Hematopoietic multipotent progenitor cell treated with erythropoietin and hydrocortisone succinate and interleukin-3 and kit ligand, for 15 days (in vitro differentiated cells): ENCODE results near the gene TRIM26.
"Not testable (repeated sequence)": the region's sequence is repeated elsewhere in the genome, so short reads cannot be mapped to it uniquely, and the experiment has no call there.

Experiments used
- DNase-seq: peaks from one replicate; pipeline ENCODE4 v3.0.0-alpha.2; 2015; ENCODE audit warnings: low spot score

TRIM26 gene

DNA sequence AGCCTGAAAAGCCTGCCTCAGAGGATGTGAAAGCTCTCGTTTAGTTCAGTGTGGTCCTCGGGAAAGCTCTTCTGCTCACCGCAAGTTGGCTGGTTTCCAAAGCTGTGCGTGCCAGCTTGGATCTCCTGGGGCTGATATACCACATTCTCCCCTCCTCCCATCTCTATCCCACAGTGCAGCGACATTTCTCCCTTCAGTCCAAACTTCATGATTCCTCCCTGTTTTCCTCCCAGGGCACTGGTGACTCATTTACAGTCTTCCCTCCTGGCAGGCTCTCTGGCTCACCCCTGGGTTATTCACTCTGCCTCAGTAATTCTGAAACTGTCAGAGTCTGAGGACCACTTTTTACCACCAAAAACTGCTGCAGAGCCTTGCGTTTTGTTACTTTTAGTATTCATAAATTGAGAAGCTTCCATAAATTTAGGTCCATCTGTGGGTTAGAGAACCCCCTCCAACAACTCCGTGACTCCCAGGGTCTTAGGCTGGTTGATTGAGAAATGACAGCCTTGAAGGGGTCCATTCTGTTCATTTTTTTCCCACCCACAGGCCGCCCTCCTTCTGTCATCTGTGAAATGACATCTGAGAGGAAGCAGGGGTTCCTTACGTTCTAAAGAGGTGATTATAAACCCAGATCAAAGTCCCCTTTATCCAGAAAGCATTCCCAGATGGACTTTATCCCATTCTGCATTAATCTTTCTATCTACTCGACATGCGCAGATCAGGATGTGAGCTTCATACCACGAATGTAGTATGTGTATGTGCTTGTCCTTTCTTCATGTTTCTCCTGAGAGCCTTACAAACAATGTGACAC lies 58.3 kb downstream of the TRIM26 start:
- no peak for DNase-seq

DNA sequence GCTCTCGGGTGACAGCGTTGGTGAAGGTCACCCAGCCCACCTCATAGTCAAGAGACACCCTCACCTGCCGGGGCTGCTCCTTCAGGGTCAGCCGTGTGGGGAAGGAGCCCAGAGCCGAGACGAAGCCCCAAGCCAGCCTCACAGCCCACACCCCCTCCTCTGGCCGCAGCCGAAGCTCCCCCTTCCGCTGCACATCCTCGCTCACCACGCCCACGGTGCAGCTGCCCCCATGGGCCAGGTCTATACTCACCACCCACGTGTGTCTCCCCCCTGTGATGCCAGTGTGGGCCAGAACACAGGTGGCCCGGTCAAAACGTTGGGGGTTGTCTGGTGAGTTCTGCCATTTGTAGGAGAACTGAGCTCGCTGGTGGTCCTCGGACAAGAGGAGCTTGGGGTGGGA lies 59.1 kb downstream of the TRIM26 start:
- no peak for DNase-seq

GRCh38 chr6:30152910-30153610 lies 60.1 kb downstream of the TRIM26 start:
- no peak for DNase-seq

DNA sequence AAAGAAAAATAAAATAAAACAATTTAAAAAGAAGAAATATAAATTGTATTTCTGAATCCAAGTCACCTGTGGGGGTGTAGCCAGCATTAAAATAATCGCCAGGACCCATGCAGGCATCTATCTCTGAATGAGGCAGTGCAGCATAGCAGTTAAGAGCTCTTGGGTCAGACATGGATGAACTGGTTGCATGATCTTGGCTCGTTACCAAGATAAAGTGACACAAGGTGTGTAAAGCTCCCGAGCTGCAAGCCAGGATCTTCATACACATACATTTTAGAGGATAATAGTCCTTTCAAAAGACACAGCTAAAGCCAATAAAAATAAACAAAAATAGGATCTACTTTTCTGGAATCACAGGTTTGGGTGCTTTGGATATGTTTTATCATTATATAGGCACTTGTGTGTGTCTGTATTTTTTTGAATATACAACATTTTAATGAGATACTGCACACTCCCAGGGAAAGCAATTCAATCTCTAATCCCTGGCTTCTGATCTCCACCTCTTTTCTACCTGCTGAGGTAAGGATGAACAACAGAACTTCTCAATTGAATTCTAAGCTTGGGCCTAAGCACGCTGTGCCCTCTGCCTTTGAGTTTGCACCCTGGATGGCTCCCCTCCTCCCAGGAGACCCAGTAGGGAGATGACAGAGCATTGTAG lies 61.1 kb downstream of the TRIM26 start:
- peak; percentile 84 for DNase-seq

GRCh38 chr6:30151580-30151979 lies 61.6 kb downstream of the TRIM26 start:
- DNase-seq, result peak; percentile 68

GRCh38 chr6:30150671-30151395 lies 62.4 kb downstream of the TRIM26 start:
- peak; percentile 23 for DNase-seq

- DNase-seq, result no peak
Measured at GRCh38 chr6:30149858-30150550, 63.2 kb downstream of the TRIM26 start.

GRCh38 chr6:30149234-30149633 lies 64.0 kb downstream of the TRIM26 start:
- peak; percentile 57 for DNase-seq

GRCh38 chr6:30147096-30147495 lies 66.1 kb downstream of the TRIM26 start:
- peak; percentile 22 for DNase-seq

- no peak for DNase-seq
Measured at GRCh38 chr6:30145818-30146217, 67.4 kb downstream of the TRIM26 start.

- DNase-seq, result no peak
Measured at GRCh38 chr6:30144811-30145210, 68.4 kb downstream of the TRIM26 start.

DNA sequence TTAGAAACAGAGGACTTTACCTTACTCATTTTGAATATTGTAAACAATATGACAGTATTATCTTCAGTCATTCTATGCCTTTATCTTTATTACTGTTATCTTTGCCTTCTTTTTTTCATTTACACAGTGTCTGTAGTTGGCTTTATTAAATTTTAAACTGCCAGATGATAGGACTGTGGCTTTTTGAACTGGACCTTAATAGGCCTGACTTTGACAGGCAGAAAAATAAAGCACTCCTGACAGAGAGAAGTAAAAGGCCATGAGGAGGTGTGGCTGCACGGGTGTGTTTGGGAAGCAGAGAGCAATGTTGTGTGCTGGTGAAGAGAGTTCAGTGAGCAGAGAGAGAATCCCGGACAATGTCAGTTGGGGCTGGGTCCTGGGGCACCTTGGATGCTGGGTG lies 69.4 kb downstream of the TRIM26 start:
- DNase-seq, result no peak

DNA sequence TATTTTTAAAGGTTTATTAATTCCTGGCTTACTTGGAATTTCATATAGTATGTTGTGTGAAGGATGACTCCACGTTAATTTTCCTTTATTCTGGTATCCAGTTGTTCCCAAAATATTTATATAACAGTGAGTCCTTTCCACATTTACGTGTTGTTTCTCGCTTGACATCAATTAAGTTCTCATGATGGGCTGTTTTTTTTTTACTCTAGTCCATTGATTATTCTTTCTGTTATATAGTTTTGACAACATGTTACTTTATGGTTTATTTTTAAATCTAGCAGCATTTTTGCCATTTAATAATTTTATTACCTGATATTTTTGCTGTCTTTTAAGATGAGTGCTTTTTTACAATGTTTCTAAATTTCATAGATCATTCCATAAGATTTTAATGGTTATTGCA lies 70.5 kb downstream of the TRIM26 start:
- no peak for DNase-seq

GRCh38 chr6:30140240-30140639 lies 73.0 kb downstream of the TRIM26 start:
- not testable (repeated sequence) for DNase-seq

DNA sequence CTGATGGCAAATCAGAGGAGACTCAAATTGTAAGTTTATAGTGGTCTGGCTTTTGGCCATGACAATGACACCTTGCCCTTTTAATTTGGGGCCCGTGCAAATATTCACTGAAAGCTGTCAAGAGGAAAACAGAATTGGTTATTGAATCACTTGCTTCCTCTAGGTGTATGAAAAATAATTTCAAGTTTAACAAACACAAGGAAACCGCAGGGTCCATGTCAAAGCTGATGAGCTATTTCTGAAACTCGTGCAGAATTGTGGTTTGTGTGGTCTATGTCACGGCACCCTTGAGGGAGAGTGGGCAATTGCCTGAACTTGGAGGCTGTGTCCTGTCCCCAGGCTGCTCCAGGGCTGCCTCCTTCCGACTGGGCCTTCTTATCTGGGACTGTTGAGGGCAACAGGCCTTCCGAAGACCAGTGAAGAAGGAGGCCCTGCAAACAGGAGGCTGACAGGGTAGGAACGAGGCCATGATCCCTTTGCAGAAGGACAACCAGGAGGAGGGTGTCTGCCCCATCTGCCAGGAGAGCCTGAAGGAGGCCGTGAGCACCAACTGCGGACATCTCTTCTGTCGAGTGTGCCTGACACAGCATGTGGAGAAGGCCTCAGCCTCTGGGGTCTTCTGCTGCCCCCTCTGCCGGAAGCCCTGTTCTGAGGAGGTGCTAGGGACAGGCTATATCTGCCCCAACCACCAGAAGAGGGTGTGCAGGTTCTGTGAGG lies 76.5 kb downstream of the TRIM26 start:
- no peak for DNase-seq

GRCh38 chr6:30135757-30136156 lies 77.4 kb downstream of the TRIM26 start, which contains the start of gene TRIM40:
TRIM40 (plus strand) TSS chr6:30136140; CDS start chr6:30137037, 897 bp downstream.
- DNase-seq, result no peak

GRCh38 chr6:30135147-30135546 lies 78.1 kb downstream of the TRIM26 start:
- no peak for DNase-seq
